ENCODE measurements around the gene PLCB3. TPM values are rescaled to one million over a fixed set of nuclear protein-coding genes. Genes with fewer than 3 reads are reported as not detected.

PLCB3 gene
- total and polyA plus RNA-seq, 5 donors from 2014 or later: 0.10 to 3.6 (median 0.31) TPM

DNA sequence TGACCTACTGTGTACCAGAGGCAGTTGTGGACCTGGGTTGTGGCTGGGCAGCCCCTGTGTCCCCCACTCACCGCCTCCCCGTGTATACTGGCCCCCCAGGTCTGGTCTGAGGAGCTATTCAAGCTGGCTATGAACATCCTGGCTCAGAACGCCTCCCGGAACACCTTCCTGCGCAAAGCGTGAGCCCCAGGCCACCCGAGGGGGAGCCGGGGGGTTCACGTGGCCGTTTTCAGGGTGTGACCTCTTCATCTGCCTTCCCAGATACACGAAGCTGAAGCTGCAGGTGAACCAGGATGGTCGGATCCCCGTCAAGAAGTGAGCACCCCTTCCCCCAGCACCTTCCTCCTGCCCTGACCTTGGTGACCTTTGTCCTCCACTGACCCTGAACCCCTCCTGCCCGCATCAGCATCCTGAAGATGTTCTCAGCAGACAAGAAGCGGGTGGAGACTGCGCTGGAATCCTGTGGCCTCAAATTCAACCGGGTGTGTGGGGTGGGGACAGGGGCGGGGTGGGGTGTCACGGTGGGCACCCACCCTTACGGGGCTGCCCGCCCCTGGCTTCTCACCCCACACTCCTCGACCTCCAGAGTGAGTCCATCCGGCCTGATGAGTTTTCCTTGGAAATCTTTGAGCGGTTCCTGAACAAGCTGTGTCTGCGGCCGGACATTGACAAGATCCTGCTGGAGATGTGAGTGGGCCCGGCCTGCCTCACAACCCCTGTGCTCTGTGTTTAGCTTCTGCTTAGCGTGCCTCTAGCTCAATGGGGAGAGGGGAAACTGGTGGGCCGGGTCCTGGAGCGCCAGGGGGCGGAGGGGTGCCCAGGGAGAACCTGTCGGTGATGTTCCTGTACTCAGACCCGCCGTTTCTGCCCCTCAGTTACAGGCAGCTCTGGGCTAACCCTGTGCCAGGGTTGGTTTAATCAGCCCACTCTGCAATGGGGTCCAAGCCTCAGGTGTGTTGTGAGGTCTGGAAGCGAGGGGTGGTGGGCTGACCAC is 4.1 kb downstream of the PLCB3 start:
- Mint-ChIP-seq H3K27ac (no peak overlapping the region), H3K4me3 (no peak overlapping the region), H3K36me3 (no peaks in the 10 kb centered on the region), H3K9me3 (no peaks in the 10 kb centered on the region), H3K27me3 (no peaks in the 10 kb centered on the region), H3K4me1 (peaks cover 0 to 29% (median 11%) of the 10 kb centered on the region in 4 donors)
- Histone ChIP-seq H3K27me3 (ENCODE audit: control insufficient read depth, insufficient read depth, low read length) (no peaks in the 10 kb centered on the region), H3K9me3 (ENCODE audit: control insufficient read depth in 2 of 2, low read length in 2 of 2) (no peaks in the 10 kb centered on the region), H3K4me3 (ENCODE audit: low read depth, low read length) (no peak overlapping the region), H3K4me1 (ENCODE audit: control insufficient read depth, insufficient read depth, low read length, poor library complexity, severe bottlenecking) (peaks cover 26% of the 10 kb centered on the region), H3K36me3 (ENCODE audit: control insufficient read depth, insufficient read depth, low read length) (peaks cover 4% of the 10 kb centered on the region), H3K27ac (ENCODE audit: insufficient read depth, low read length, poor library complexity, severe bottlenecking) (no peak overlapping the region)
- ATAC-seq (ENCODE audit: low read depth in 2 of 2): no peak
- no peak for DNase-seq

DNA sequence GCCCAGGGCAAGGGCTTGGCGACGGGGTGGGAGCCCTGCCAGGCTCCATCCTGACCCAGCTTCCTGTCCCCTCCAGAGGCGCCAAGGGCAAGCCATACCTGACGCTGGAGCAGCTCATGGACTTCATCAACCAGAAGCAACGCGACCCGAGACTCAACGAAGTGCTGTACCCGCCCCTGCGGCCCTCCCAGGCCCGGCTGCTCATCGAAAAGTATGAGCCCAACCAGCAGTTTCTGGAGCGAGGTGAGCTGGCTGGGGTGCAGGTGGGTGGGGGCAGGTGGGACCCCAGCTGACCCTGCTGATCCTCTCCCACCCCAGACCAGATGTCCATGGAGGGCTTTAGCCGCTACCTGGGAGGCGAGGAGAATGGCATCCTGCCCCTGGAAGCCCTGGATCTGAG is 5.0 kb downstream of the PLCB3 start:
- Mint-ChIP-seq H3K36me3 (no peaks in the 10 kb centered on the region), H3K9me3 (no peaks in the 10 kb centered on the region), H3K27me3 (no peaks in the 10 kb centered on the region), H3K4me3 (no peak overlapping the region), H3K4me1 (peaks cover 0 to 22% (median 11%) of the 10 kb centered on the region in 4 donors), H3K27ac (no peak overlapping the region)
- ATAC-seq (ENCODE audit: low read depth in 2 of 2): no peak
- Histone ChIP-seq H3K4me3 (ENCODE audit: low read depth, low read length) (no peak overlapping the region), H3K27ac (ENCODE audit: insufficient read depth, low read length, poor library complexity, severe bottlenecking) (no peak overlapping the region), H3K36me3 (ENCODE audit: control insufficient read depth, insufficient read depth, low read length) (peaks cover 4% of the 10 kb centered on the region), H3K4me1 (ENCODE audit: control insufficient read depth, insufficient read depth, low read length, poor library complexity, severe bottlenecking) (peaks cover 18% of the 10 kb centered on the region), H3K9me3 (ENCODE audit: control insufficient read depth in 2 of 2, low read length in 2 of 2) (no peaks in the 10 kb centered on the region), H3K27me3 (ENCODE audit: control insufficient read depth, insufficient read depth, low read length) (no peaks in the 10 kb centered on the region)
- DNase-seq: no peak

DNA sequence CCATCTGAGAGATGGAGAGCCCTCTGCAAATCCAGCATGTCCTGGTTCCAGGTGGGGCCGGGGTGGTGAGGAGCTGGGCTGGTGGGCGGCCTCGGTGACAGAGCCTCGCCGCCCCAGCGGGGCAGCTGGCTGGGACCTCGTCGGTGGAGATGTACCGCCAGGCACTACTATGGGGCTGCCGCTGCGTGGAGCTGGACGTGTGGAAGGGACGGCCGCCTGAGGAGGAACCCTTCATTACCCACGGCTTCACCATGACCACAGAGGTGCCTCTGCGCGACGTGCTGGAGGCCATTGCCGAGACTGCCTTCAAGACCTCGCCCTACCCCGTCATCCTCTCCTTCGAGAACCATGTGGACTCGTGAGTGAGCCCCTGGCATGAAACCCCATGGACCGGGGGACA is 7.0 kb downstream of the PLCB3 start:
- no peak overlapping the region for H3K27ac Mint-ChIP-seq
- Histone ChIP-seq H3K36me3 (ENCODE audit: control insufficient read depth, insufficient read depth, low read length) (peaks cover 4% of the 10 kb centered on the region), H3K4me3 (ENCODE audit: low read depth, low read length) (no peak overlapping the region), H3K4me1 (ENCODE audit: control insufficient read depth, insufficient read depth, low read length, poor library complexity, severe bottlenecking) (peaks cover 5% of the 10 kb centered on the region), H3K27ac (ENCODE audit: insufficient read depth, low read length, poor library complexity, severe bottlenecking) (no peak overlapping the region), H3K9me3 (ENCODE audit: control insufficient read depth in 2 of 2, low read length in 2 of 2) (no peaks in the 10 kb centered on the region), H3K27me3 (ENCODE audit: control insufficient read depth, insufficient read depth, low read length) (no peaks in the 10 kb centered on the region)
- H3K27me3 Mint-ChIP-seq: no peaks in the 10 kb centered on the region
- DNase-seq (no peak), ATAC-seq (ENCODE audit: low read depth in 2 of 2) (no peak)
- peaks cover 0 to 13% (median 8%) of the 10 kb centered on the region in 4 donors for H3K4me1 Mint-ChIP-seq
- H3K36me3 Mint-ChIP-seq: no peaks in the 10 kb centered on the region
- H3K9me3 Mint-ChIP-seq: no peaks in the 10 kb centered on the region
- H3K4me3 Mint-ChIP-seq: no peak overlapping the region

DNA sequence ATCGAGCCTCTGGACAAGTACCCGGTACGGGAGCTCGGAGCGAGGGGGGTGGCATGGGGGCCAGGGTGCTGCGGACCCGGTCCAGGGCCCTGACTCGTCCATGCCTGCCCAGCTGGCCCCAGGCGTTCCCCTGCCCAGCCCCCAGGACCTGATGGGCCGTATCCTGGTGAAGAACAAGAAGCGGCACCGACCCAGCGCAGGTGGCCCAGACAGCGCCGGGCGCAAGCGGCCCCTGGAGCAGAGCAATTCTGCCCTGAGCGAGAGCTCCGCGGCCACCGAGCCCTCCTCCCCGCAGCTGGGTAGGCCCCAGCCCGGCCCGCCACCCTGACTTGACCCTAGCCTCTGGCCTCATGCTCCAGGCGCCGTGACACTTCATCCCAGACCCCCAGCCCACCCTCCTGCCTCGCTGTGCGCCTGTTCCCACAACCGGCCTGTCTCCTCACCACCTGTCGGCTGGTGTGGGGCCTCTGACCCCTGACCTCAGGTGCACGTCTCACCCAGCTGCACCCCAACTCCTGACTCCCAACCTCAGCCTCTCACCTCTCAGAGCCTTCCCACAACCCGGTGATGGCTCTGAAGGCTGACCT is 7.7 kb downstream of the PLCB3 start:
- Histone ChIP-seq H3K4me3 (ENCODE audit: low read depth, low read length) (no peak overlapping the region), H3K36me3 (ENCODE audit: control insufficient read depth, insufficient read depth, low read length) (peaks cover 4% of the 10 kb centered on the region), H3K4me1 (ENCODE audit: control insufficient read depth, insufficient read depth, low read length, poor library complexity, severe bottlenecking) (peaks cover 5% of the 10 kb centered on the region), H3K27ac (ENCODE audit: insufficient read depth, low read length, poor library complexity, severe bottlenecking) (no peak overlapping the region), H3K27me3 (ENCODE audit: control insufficient read depth, insufficient read depth, low read length) (no peaks in the 10 kb centered on the region), H3K9me3 (ENCODE audit: control insufficient read depth in 2 of 2, low read length in 2 of 2) (no peaks in the 10 kb centered on the region)
- Mint-ChIP-seq H3K27me3 (no peaks in the 10 kb centered on the region), H3K27ac (peak overlapping the region in 1 of 3 donors; percentile 63), H3K4me3 (peak overlapping the region in 1 of 4 donors; percentile 84), H3K4me1 (peaks cover 0 to 8% (median 6%) of the 10 kb centered on the region in 4 donors), H3K36me3 (no peaks in the 10 kb centered on the region), H3K9me3 (no peaks in the 10 kb centered on the region)
- ATAC-seq (ENCODE audit: low read depth in 2 of 2) (no peak), DNase-seq (no peak)

DNA sequence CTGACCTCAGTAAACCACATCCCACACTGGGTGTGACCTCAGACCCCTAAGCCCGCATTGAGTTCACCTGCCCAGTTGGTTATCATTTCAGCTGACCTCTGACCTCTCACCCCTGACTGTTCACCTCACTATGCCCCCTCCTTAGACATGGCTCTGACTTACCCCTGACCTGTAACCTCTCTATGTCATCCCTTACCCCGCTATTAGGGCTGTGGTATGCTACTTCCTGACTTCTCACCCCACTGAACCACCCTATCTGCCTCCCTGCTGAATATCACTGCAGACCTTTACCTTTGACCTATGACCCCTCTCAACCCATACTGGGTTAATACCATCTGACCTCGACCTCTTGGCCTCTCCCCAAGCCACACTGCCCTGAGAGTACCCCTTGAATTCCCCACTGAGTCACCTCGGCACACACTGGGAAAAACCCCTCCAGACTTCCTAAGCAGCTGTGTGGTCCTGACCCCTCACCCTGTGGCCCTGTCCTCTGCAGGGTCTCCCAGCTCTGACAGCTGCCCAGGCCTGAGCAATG is 8.3 kb downstream of the PLCB3 start:
- Mint-ChIP-seq H3K9me3 (no peaks in the 10 kb centered on the region), H3K4me3 (peak overlapping the region in 2 of 4 donors; percentile 82 to 84), H3K4me1 (peaks cover 0 to 9% (median 6%) of the 10 kb centered on the region in 4 donors), H3K36me3 (no peaks in the 10 kb centered on the region), H3K27ac (peak overlapping the region in 1 of 3 donors; percentile 63), H3K27me3 (no peaks in the 10 kb centered on the region)
- DNase-seq (no peak), ATAC-seq (ENCODE audit: low read depth in 2 of 2) (peak in 1 of 2 donors; percentile 32)
- Histone ChIP-seq H3K36me3 (ENCODE audit: control insufficient read depth, insufficient read depth, low read length) (peaks cover 4% of the 10 kb centered on the region), H3K27ac (ENCODE audit: insufficient read depth, low read length, poor library complexity, severe bottlenecking) (no peak overlapping the region), H3K4me3 (ENCODE audit: low read depth, low read length) (no peak overlapping the region), H3K4me1 (ENCODE audit: control insufficient read depth, insufficient read depth, low read length, poor library complexity, severe bottlenecking) (peaks cover 5% of the 10 kb centered on the region), H3K9me3 (ENCODE audit: control insufficient read depth in 2 of 2, low read length in 2 of 2) (no peaks in the 10 kb centered on the region), H3K27me3 (ENCODE audit: control insufficient read depth, insufficient read depth, low read length) (no peaks in the 10 kb centered on the region)

DNA sequence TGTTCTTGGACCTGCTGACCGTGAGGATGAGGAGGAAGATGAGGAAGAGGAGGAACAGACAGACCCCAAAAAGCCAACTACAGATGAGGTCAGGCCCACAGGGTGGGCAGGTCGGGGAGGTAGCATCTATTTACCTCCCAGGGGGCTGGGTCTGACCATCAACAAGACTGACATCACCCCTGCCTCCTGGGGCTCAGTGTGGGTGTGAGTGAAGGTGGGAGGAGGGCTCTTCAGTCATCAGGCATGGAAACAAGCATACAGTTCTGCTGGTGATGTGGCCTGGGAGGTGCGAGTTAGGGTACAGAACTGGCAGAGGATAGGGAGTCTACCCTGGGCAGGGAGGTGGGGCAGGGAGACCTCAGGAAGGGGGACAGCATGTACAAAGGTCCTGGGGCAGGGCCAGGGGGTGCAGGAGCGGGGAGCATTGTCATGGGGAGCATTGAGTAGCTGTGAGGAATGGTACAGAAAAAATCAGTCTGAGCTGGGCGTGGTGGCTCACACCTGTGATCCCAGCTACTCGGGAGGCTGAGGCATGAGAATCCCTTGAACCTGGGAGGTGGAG is 8.9 kb downstream of the PLCB3 start:
- H3K36me3 Mint-ChIP-seq: no peaks in the 10 kb centered on the region
- ATAC-seq (ENCODE audit: low read depth in 2 of 2): no peak

DNA sequence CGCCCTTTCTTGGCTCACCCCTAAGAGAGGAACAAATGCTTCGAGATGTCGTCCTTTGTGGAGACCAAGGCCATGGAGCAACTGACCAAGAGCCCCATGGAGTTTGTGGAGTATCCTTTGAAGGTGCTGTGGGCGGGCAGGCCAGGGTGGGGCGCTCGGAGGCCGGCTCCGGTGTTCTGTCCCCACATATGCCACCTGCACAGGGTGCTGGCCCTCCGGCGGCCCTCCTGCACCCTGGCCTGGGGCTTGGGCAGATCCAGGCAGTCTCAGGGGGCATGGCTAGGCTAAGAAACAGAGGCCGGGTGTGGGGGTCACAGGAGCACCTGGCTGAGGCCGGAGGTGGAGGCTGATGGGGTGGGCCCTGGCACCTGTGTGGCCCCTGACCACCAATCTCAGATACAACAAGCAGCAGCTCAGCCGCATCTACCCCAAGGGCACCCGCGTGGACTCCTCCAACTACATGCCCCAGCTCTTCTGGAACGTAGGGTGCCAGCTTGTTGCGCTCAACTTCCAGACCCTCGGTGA is 10.3 kb downstream of the PLCB3 start:
- no peak overlapping the region for H3K4me3 Mint-ChIP-seq
- no peak overlapping the region for H3K27ac Mint-ChIP-seq
- no peaks in the 10 kb centered on the region for H3K36me3 Mint-ChIP-seq
- peaks cover 4% of the 10 kb centered on the region for H3K36me3 ChIP-seq (ENCODE audit: control insufficient read depth, insufficient read depth, low read length)
- H3K4me1 Mint-ChIP-seq: peaks cover 0 to 9% (median 6%) of the 10 kb centered on the region in 4 donors
- ATAC-seq (ENCODE audit: low read depth in 2 of 2): no peak
- H3K27ac ChIP-seq (ENCODE audit: insufficient read depth, low read length, poor library complexity, severe bottlenecking): no peak overlapping the region
- H3K4me1 ChIP-seq (ENCODE audit: control insufficient read depth, insufficient read depth, low read length, poor library complexity, severe bottlenecking): peaks cover 5% of the 10 kb centered on the region
- H3K9me3 ChIP-seq (ENCODE audit: control insufficient read depth in 2 of 2, low read length in 2 of 2): no peaks in the 10 kb centered on the region
- no peaks in the 10 kb centered on the region for H3K9me3 Mint-ChIP-seq
- no peak overlapping the region for H3K4me3 ChIP-seq (ENCODE audit: low read depth, low read length)
- no peak for DNase-seq
- H3K27me3 Mint-ChIP-seq: no peaks in the 10 kb centered on the region
- H3K27me3 ChIP-seq (ENCODE audit: control insufficient read depth, insufficient read depth, low read length): no peaks in the 10 kb centered on the region

More for the DNA sequence above, 8.9 kb downstream of the PLCB3 start:
- Histone ChIP-seq H3K36me3 (ENCODE audit: control insufficient read depth, insufficient read depth, low read length) (peaks cover 4% of the 10 kb centered on the region), H3K4me1 (ENCODE audit: control insufficient read depth, insufficient read depth, low read length, poor library complexity, severe bottlenecking) (peaks cover 5% of the 10 kb centered on the region), H3K27me3 (ENCODE audit: control insufficient read depth, insufficient read depth, low read length) (no peaks in the 10 kb centered on the region), H3K27ac (ENCODE audit: insufficient read depth, low read length, poor library complexity, severe bottlenecking) (no peak overlapping the region), H3K4me3 (ENCODE audit: low read depth, low read length) (no peak overlapping the region), H3K9me3 (ENCODE audit: control insufficient read depth in 2 of 2, low read length in 2 of 2) (no peaks in the 10 kb centered on the region)
- Mint-ChIP-seq H3K27me3 (no peaks in the 10 kb centered on the region), H3K4me1 (peaks cover 0 to 9% (median 6%) of the 10 kb centered on the region in 4 donors), H3K9me3 (no peaks in the 10 kb centered on the region), H3K27ac (peak overlapping the region in 1 of 3 donors; percentile 63), H3K4me3 (peak overlapping the region in 2 of 4 donors; percentile 44 to 82)
- DNase-seq: no peak
